ENCODE data around the gene SDK2.

The SDK2 gene

DNA sequence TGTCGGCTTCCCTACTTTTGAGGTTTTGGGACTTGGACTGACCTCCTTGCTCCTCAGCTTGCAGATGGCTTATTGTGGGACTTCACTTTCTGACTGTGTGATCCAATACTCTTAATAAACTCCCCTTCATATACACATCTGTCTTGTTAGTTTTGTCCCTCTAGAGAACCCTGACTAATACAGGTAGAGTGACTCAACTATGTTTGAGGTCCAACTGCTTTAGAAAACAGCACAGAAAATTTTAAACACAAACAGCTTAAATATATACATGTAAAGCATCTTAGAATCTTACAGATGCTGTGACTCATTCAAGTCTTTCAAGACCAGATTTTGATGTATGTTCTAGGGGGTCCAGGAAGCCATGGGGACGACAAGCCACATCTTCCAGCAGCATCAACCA lies 11.7 kb downstream of the SDK2 start:
- DNase-seq (ENCODE audit: low read depth), result no peak

DNA sequence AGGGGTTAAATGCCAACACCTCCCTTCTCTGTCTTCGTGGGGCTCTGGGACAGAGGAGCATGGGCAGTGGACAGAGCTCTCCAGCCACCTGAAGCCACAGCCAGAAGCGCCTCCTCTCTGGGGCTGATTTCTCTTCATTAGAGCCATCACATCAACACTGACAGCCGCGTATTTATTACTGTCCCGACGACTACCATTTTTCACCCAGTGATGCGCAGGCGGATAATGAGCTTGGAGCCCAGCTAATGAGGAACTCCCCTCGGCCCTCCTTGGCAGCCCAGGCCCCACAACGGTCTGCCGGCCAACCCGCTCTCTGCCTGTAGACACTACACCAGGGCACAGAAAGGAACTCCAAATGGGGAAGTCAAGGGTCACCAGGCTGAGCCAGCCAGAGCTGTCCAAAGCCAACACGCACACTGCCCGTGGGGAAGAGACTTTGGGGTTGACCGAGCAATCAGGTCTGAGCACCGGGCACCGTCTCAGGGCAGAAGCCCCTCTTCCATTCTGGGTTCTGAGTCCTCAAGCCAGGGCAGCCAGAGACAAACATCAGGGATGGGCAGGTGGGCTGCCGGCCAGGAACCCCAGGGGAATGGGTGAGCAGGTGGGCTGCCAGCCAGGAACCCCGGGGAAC lies 13.2 kb downstream of the SDK2 start:
- DNase-seq (ENCODE audit: low read depth), result no peak

DNA sequence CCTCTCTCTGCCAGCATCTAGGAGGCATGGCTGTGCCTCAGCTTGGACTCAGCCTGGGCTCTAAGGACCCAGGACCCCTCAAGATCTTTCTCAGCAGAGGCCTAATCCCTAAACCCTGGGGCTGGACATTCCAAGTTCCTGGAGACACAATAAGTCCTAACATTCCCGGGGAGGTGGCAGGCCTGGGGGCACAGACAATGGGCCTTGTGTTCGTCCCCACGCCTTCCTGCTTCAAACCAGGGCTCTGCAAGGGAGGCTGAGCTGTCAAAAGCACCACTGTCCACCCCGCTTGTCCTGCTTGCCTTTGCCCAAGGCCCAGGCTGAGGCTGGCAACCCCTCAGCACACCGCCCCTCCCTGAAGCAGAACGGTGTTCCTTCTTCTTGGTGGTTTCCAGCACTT lies 13.7 kb downstream of the SDK2 start:
- DNase-seq (ENCODE audit: low read depth), result no peak

DNA sequence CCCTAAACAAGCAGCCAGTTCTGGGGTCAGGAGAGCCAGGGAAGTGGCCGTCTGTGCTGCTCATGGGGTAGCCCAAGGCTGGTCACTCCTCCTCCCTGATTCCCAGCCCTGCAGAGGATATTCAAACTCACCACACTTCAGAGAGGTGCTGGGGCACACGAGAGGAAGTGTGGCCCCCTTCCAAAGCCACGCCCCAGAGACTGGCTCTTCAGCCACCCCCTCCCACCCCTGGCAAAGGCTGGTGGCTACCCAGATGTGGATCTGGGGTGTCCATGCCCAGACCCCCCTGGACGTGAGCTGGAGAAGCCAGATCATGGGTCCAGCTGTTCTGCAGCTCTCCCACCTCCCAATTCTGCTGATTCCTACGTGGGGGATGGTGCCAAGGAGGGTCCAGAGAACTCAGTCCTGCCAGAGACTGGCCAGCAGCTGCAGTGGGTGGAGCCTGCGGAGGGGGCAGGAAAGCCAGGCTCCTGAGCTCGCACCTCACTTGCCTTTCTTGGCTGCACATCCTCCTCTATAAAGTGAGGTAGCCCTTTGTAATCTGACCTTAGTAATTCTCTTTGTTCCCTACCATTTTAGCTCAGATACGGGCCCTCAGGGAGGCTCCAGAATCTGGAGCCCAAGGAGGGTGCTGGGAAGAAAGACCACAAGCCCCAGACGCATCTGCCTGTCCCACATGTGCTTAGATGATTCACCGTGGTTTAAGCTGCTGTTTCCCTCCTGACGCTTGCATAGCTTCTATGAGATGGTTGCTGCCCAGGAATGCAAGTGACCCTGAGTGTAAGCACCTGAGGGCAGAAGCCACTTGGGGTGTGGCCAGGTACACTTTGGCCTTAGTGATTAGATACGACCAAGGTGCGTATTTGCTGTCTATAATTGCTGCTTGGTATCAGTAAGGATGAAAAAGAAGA lies 15.3 kb downstream of the SDK2 start:
- DNase-seq (ENCODE audit: low read depth), result no peak

DNA sequence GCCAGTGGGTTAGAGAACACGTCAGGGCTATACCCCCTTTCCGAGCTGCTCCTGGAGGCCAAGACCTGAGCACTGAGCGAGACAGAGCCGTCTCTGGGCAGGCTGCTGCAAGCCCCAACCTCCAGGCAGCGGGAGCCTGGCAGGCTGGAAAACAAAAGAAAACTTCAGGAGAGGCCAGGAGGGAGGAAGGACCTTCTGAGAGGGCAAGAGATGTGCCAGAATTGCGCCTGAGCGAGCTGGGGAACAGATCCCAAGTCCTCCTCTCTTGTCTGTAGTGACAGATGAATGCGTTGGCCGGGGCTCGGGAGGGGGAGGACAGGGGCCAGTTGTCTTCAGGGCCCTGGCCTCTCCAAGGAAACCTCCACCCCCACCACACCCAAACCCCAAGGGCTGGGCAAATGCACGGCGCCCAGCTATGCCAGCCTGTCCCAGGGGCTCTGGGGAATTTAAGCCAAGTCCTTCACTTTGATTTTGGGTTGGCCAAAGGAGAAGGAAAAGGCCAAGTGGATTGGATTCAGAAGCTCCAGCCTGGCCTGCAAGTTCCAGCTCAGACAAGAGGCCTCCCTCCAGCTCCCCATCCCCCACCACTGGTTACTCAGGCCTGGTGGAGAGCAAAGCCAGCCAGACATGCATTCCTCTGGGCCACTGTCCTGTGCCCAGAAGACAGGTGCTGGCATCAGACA lies 18.1 kb downstream of the SDK2 start:
- no peak for DNase-seq (ENCODE audit: low read depth)

DNA sequence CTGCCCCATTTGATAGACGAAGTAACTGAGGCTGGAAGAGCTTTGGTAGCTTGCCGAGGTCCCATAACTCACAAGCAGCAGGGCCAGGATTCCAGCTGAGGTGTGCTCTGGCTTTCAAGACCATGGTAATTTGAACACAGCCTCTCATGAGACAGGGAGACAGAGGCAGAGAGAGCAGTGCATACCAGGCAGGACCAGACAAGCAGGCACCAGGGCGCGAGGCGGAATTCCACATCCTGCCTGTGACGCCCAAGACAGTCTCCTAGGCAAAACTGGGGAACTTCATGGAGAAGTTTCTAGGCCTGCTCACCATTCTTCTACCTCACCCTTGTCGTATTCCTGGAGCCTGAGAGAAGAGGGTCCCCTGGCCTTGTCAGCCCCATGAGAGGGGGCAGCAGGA lies 19.2 kb downstream of the SDK2 start:
- DNase-seq (ENCODE audit: low read depth), result no peak

DNA sequence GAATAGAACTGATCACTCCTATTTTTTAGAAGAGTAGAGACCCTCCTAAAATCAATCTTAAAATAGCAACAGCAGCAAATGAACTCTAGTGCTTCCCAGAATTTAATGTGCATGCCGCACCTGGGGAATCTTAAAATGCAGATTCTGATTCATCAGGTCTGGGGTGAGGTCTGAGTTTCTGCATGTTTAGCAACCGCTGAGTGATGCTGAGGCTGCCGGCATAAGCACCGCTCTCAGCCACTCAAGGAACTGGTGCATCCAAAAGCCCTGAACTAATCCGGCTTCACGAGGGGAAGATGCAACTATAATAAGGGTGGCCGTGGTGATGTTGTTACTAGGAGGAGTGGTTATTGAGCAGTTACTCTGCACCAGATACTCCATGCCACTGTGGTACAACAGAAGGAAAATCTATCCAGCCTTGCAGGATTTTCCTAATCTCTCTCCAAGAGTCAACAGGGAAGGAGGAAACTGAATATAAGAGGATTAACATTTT lies 19.7 kb downstream of the SDK2 start:
- DNase-seq (ENCODE audit: low read depth), result no peak

DNA sequence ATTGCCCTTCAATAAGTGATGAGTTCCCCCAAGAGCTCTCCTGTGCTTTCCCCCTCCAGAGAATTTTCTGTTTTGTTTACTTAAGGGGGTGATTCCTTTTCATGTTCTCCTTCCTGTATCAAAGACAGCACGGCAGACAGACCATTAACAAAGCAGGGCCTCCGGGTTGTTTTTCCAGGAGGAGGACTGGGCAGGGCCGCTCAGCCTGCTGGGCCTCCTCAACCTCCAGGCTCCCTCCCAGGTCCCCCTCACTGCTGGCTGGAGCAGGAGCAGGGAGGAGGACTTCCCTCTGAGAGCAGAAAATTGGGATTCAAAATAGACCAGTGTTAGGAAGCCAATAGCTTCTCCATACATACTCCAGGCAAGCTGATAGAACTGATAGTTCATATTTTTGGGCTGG lies 20.4 kb downstream of the SDK2 start:
- DNase-seq (ENCODE audit: low read depth), result no peak

DNA sequence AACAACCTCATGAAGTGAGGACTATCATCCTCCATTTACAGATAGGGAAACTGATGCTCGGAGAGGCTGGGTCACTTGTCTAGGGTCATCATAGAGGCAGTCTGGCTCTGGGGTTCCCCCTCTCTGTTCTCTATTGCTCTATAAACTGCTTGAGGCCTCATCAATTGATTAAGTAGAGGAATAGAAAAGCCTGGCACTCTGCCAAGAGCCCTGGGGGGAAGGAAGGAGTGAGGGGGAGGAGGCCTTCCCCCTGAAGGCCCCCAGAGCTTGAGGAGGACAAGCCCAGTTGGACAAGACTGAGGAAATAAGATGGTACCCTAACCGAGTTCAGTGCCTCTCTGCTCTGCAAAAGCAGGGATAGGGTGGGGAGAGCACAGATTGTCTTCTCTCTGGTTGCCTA lies 21.0 kb downstream of the SDK2 start:
- DNase-seq (ENCODE audit: low read depth), result no peak

DNA sequence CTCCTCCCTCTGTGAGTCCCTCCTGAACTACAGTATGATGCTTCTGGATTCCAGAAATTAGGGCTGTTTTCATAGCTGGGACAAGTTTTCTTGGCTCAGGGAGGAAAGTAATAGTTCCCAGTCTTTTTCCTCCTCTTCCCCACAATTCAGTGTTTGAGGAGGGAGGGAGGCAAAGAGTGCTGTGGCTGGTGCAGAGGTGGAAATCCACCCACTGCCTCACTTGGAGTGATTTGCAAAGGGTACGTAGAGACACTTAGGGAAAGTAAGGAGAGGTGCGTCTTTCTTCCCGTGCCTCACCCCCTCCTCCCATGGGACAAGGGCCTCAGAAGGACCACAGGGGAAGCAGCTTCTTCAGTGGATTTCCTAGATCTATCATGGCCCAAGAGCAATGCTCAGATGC lies 21.9 kb downstream of the SDK2 start:
- no peak for DNase-seq (ENCODE audit: low read depth)

DNA sequence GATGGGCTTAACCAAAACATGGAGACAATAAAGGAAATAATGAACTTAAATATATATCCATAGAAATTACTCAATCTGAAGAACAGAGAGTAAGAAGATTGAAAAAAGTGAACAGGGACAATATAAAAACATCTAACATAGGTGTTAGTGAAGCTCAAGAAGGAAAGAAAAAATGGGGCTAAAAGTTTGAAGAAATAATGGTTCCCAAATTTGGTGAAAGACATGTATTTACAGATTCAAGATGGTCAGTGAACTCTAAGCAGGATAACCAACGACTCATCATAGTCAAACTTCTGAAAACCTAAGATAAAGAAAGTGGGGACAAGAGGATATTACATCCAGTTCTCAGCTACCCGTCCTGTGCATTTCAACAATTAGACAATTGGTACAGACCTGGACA lies 22.6 kb downstream of the SDK2 start:
- DNase-seq (ENCODE audit: low read depth), result no peak

DNA sequence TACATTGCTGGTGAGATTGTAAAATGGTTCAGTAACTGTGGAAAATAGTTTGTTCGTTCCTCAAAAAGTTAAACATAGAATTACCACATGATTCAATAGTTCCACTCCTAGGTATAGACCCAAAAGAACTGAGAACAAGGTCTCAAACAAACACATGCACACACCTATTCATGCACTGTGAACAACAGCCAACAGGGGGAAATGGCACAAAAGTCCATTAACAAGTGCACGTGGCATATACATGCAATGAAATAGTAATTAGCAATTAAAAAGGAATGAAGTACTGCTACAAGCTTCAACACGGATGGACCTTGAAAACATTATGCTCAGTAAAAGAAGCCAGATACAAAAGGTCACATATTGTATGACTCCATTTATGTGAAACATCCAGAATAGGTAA lies 23.8 kb downstream of the SDK2 start:
- no peak for DNase-seq (ENCODE audit: low read depth)

DNA sequence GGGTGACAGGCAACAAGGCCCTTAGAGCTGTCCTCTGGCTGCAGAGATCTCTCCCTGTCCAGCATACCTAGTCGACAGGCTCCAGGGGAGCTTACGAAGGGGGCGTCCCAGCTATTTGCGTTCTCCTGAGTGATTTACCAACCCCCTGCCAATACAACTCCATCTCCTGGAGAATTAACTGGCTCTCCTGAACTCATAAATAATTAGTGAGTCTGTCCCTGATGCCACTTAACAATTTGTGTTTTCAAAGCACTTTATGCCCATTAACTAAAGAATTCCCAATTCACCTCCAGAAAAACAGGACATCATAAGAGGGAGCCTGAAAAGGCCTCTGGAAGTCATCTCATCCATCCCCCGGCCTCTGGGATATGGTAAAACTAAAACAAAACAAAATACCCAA lies 26.7 kb downstream of the SDK2 start:
- DNase-seq (ENCODE audit: low read depth), result no peak

DNA sequence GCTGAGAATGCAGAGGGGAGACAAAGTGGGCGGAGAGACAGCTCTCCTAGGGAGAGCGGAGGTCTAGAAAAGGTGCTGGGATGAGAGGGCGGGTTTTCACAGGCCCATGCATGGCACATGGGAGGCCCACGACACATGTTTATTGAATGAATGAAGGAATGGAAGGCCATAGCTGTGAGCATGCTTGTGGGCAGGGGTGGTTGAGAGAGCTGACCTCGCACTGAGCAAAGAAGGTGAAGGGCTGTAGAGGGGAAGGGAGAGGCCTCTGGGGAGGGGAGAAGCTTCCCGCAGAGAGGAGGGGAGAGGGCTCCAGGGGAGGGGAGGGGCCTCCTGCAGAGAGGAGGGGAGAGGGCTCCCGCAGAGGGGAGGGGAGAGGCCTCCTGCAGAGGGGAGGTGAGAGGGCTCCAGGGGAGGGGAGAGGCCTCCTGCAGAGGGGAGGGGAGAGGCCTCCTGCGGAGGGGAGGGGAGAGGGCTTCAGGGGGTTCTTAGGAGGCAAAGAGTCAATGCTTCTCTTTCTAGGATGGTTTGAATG lies 27.3 kb downstream of the SDK2 start:
- DNase-seq (ENCODE audit: low read depth), result no peak

DNA sequence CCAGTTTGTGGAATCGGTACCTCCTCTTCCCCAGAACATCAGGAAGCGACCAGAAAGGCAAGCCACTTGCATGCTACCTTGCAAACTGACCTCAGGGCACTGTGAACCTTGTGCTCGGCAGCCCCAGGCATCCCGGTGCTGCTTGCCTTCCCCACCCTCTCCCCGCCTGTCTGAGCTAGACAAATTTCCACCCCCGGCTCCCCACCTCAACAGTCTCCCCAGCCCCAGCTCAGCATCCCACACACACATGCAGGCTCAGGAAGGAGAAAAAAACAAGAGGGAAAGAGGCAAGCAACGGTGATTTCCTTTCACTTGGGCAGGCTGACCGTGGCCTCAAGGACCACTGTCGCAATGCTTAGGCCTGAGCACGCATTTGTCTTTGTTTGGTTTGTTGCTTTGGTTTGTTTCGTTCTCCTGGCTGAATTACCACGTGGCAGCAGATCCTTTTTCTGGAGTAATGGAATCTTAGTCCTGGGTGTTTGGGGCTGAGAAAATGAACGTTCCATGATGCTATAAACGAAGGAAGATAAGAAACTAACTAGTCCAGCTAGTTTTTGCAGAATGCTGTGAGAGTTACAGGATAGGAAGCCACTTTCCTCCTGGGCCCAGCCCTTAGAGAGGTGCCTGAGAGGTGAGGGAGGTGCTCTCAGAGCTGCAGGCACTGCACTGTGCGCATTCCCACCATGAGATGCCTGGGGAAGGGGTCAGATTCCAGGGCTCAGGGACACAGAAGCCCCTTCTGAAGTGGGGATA lies 27.9 kb downstream of the SDK2 start:
- DNase-seq (ENCODE audit: low read depth), result no peak

DNA sequence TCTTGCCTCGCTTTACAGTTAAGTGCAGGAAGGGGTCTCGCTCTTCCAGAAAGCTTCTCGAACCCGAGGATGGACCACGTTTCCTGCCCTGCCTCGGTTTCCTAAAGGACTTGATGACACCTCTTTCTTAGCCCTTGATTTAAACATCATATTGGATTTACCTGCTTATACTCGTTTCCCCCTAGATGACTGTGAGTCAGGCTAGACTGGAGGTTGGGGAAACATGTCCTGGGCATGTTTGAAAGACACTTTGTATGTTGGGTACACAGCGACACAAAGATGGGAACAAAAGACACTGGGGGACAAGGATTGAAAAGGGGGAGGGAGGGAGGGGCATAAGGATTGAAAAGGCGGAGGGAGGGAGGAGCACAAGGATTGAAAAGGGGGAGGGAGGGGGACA lies 30.0 kb downstream of the SDK2 start:
- no peak for DNase-seq (ENCODE audit: low read depth)

DNA sequence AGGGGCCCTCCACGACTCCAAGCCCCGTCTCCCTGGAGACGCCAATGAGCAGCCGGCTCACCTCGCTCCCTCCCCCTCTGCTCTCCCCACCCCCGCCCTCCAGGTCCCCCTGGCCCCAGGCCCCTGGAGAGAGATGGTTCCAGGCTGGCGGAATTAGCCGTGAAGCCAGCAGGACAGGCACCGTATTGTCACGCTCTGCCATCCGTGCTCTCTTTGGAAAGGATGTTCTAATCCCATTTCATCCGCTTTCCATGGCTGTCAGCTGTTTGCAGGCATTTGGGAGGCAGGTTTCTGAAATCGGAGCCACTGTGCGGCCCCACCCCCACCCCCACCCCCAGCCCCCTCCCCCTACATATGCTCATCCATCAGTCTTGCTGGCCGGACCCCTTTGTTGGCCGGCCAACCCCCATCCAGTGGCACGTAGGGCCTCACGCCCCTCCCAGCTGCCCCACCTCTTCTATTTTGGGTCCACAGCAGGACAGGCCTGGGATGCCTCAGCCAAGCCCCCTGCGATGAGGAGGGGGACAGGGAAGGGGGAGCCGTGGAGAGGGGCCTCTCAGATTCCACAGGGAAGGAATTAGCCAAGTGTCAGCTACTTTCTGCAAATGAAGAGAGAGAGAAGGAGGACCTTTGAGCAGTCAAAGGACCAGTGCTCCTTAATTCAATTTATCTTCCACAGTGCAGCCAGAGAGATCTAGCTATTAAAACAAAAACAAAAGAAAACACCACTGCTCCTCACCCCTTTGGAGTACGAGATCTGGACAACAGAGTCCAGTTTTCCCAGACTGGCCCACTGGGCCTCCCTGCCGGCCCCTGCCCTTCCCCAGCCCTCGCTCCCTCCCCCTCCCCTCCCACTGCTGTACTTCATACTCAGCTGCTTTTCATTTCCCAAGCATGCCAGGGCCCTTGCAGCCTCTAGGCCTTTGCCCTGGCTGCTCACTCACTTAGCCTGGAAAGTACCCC lies 30.7 kb downstream of the SDK2 start:
- DNase-seq (ENCODE audit: low read depth), result no peak

DNA sequence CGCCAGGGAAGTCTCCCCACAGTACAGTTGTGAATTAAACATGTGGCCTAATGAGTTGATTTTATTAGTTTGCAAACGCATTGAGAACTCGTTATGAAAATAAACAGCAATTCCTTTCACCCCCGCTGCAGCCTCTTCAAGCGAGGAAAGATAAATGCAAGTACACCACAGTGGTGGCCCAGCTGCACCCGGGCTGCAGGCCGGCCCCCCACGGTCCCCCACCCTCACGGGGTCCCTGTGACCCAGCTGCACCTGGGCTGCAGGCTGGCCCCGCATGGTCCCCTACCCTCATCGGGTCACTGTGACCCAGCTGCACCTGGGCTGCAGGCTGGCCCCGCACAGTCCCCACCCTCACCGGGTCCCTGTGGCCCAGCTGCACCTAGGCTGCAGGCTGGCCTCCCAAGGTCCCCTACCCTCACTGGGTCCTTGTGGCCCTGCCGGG lies 32.2 kb downstream of the SDK2 start:
- no peak for DNase-seq (ENCODE audit: low read depth)

DNA sequence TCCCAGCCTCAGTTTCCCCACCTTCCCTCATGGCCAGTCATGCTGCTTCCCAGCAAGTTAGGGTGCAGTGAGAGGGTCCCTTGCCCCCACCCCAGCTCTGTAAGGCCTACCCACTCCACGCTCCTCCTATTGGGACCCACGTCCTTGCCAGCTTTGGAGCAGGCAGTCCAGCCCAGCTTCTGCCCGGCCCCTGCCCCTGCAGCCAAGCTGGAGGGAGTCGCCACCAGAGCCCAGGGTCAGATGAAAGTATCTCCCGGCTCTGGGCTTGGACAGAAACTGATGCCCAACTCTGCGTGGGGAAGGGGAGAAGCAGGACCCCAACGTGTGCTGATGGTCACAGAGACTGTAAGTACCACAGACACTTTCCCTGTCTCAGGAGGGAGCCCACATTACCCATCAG lies 32.6 kb downstream of the SDK2 start:
- no peak for DNase-seq (ENCODE audit: low read depth)

DNA sequence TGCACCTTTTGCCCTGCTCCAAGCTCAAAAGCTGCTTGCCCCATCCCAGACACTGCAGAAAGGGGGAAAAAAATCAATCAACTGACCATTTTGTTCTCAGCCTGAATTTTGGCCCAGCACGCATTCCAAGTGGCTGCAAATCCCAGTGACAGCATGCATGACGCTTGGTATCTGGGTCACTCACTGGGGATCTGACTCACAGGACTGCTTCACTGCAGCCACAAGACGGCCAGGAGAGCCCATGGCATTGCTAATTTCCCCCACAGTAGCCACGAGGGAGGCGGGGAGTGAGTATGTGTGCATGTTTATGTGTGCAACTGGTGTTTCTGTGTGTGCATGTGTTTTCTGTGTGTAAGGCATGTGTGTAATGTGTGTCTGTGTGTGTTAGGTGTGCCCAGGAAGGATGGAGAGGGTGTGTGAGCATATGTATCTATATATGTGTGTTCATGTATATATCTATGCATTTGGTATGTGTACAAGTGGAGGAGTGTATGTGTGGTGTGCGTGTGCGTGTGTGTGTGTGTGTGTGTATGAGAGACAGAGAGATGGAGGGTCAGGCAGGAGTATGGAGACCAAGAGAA lies 33.8 kb downstream of the SDK2 start:
- DNase-seq (ENCODE audit: low read depth), result no peak

Measured in amniotic epithelial cell (primary cell).